Measurements from ENCODE around the gene LMX1A. TPM values are rescaled to one million over a fixed set of nuclear protein-coding genes. Genes with fewer than 3 reads are reported as not detected.

LMX1A gene
- total and polyA plus RNA-seq, 4 donors: 0.05 to 0.17 TPM; not detected in 2

- no peak for TF ChIP-seq CTCF (IDR thresholded peaks at IDR 0.05; ENCODE audit: low read depth, low read length, missing input control)
- no peak for TF ChIP-seq SP1 (IDR thresholded peaks at IDR 0.05)
- TF ChIP-seq ZBTB33 (IDR thresholded peaks at IDR 0.05): no peak
- TF ChIP-seq JUND (IDR thresholded peaks at IDR 0.05): no peak
- no peak for TF ChIP-seq HNF4A (conservative IDR thresholded peaks at IDR 0.05)
- no peak for TF ChIP-seq TAF1 (conservative IDR thresholded peaks at IDR 0.05)
- TF ChIP-seq REST (IDR thresholded peaks at IDR 0.05): no peak
- no peak for TF ChIP-seq RAD21 (IDR thresholded peaks at IDR 0.05)
- TF ChIP-seq YY1 (IDR thresholded peaks at IDR 0.05): no peak
- TF ChIP-seq FOXA1 (IDR thresholded peaks at IDR 0.05): no peak
- TF ChIP-seq GABPA (IDR thresholded peaks at IDR 0.05 in 1 of 2, conservative IDR thresholded peaks at IDR 0.05 in 1 of 2): no peak
- no peak for TF ChIP-seq EGR1 (IDR thresholded peaks at IDR 0.05; ENCODE audit: low read depth in 2 of 2)
- no peak for TF ChIP-seq MAX (IDR thresholded peaks at IDR 0.05)
- TF ChIP-seq ATF3 (IDR thresholded peaks at IDR 0.05): no peak
- TF ChIP-seq FOXA2 (IDR thresholded peaks at IDR 0.05): no peak
- no peak for DNase-seq (ENCODE audit: low spot score)
- Histone ChIP-seq H3K9ac (ENCODE audit: low read depth in 1 of 2, low read length in 2 of 2) (no peak overlapping the region), H3K36me3 (ENCODE audit: control insufficient read depth in 4 of 4, insufficient read depth in 3 of 4, low read depth in 1 of 4, low read length in 3 of 4) (no peaks in the 10 kb centered on the region), H3K4me3 (ENCODE audit: low read depth in 1 of 3, low read length in 3 of 3) (no peak overlapping the region), H3K27ac (ENCODE audit: low read depth in 1 of 2, low read length in 2 of 2) (no peak overlapping the region), H3K9me3 (ENCODE audit: control insufficient read depth in 4 of 4, low read length in 3 of 4) (no peaks in the 10 kb centered on the region), H3K27me3 (ENCODE audit: control insufficient read depth in 4 of 4, insufficient read depth in 4 of 4, low read length in 3 of 4) (peaks cover 0 to 3% (median 0%) of the 10 kb centered on the region in 4 donors), H3K4me1 (ENCODE audit: control insufficient read depth in 4 of 4, insufficient read depth in 4 of 4, low read length in 3 of 4) (no peaks in the 10 kb centered on the region)
- WGBS: 89% methylated on average over 2 of the region's 2 CpGs
Observed at GRCh38 chr1:165312591-165312990, 43.9 kb downstream of the LMX1A start.

Measured in liver (tissue), 9 donors.